ENCODE data around the gene VEPH1. TPM values are rescaled to one million over a fixed set of nuclear protein-coding genes. Genes with fewer than 3 reads are reported as not detected.
A peak's percentile ranks its signal among the peaks of the same experiment; 100 is the strongest.

Gene VEPH1
- total RNA-seq, 5 donors from 2014 or later (not counting 1 experiment from before 2014, with no cell fraction given) = 0.33 to 0.67 (median 0.35) TPM; not detected in 2

DNA sequence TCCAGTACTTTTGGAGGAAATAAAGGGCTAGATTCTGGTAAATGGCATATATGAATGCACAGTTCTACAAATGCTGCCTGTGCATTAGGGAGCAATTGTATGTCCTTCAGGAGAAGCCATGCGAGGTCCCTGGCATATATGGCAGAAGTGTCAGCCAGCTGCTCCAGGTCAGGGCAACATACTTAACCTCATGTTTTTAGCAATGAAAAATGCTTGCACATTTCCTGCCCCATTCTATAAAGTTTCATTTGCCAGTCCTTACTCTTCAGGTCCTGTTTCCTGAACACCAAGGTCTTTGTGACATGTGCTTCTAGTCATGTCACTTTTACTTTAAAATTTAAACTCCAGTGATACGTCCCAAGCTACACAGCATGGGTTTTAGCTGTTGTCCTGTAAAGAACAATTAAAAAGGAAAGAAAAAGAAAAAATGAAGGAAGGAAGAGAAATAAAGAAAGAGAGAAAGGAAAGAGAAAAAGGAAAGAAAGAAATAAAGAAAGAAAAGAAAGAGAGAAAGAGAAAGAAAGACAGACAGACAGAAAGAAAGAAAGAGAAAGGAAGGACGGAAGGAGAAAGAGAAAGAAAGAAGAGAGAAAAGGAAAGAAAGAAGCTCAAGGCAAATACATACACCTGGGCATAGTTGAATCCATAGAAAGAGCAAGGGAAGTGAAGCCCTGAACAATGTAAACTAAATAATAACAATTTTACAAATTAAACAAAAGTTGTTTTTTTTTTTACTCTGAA is 86.7 kb downstream of the VEPH1 start:
- DNase-seq = no peak
- no peak for ATAC-seq (replicated peaks in 1 of 4)
- Mint-ChIP-seq H3K4me3 (no peak overlapping the region), H3K27me3 (peaks cover 0 to 2% of the 10 kb centered on the region in 2 donors), H3K9me3 (peaks cover 0 to 6% (median 0%) of the 10 kb centered on the region in 3 donors), H3K27ac (no peak overlapping the region), H3K36me3 (no peaks in the 10 kb centered on the region), H3K4me1 (no peaks in the 10 kb centered on the region)
- Histone ChIP-seq H3K4me1 (ENCODE audit: control insufficient read depth in 1 of 2, extremely low read depth in 1 of 2, insufficient read depth in 2 of 2, low read length in 2 of 2) (no peaks in the 10 kb centered on the region), H3K27me3 (replicated peaks in 1 of 2; ENCODE audit: control insufficient read depth in 2 of 2, extremely low read depth in 1 of 2, insufficient read depth in 2 of 2, low read length in 1 of 2) (no peaks in the 10 kb centered on the region), H3K9me3 (no peaks in the 10 kb centered on the region), H3K36me3 (ENCODE audit: control insufficient read depth in 2 of 2, extremely low read depth in 1 of 2, insufficient read depth in 1 of 2, low read length in 1 of 2) (no peaks in the 10 kb centered on the region), H3K4me3 (ENCODE audit: control insufficient read depth in 1 of 2, extremely low read depth in 1 of 2, low read length in 1 of 2) (no peak overlapping the region), H3K27ac (ENCODE audit: low read length) (no peak overlapping the region)
- WGBS (ENCODE audit: insufficient coverage) = 75% methylated on average over 2 of the region's 3 CpGs
- POLR2A ChIA-PET = no interaction called here
- CTCF ChIA-PET = interaction anchor here in 1 of 2 donors (0.6 kb wide), 1 partner anchor 46 kb away, joined by 4 read pairs; no protein-coding TSS in a partner anchor

DNA sequence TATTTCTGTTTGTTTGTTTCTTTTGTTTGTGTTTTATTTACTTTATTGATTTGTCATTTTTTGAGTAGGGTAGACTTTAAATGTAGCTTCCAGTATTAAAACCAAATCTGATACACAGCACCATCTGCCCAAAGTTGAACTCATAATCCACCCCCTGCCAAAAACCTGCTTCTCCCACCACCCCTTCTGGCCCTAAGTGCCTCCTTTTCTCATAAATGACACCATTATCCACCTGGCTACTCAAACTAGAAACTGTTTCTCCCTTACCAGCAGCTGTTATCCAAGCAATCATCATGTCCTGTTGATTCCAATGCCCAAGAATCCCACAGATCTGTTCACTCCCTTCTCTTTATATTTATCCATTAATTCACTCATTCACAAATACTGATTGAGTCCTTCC is 88.4 kb downstream of the VEPH1 start:
- H3K36me3 ChIP-seq (ENCODE audit: control insufficient read depth in 2 of 2, extremely low read depth in 1 of 2, insufficient read depth in 1 of 2, low read length in 1 of 2) = no peaks in the 10 kb centered on the region
- ATAC-seq (replicated peaks in 1 of 4) (no peak), DNase-seq (no peak)
- ChIA-PET CTCF (no interaction called here), POLR2A (no interaction called here)
- no peaks in the 10 kb centered on the region for H3K27me3 ChIP-seq (replicated peaks in 1 of 2; ENCODE audit: control insufficient read depth in 2 of 2, extremely low read depth in 1 of 2, insufficient read depth in 2 of 2, low read length in 1 of 2)
- H3K4me1 ChIP-seq (ENCODE audit: control insufficient read depth in 1 of 2, extremely low read depth in 1 of 2, insufficient read depth in 2 of 2, low read length in 2 of 2) = no peaks in the 10 kb centered on the region
- no peaks in the 10 kb centered on the region for H3K36me3 Mint-ChIP-seq
- H3K4me1 Mint-ChIP-seq = no peaks in the 10 kb centered on the region
- no peak overlapping the region for H3K4me3 ChIP-seq (ENCODE audit: control insufficient read depth in 1 of 2, extremely low read depth in 1 of 2, low read length in 1 of 2)
- H3K9me3 Mint-ChIP-seq = peaks cover 0 to 6% (median 0%) of the 10 kb centered on the region in 3 donors
- no peak overlapping the region for H3K4me3 Mint-ChIP-seq
- H3K27ac Mint-ChIP-seq = no peak overlapping the region
- no peak overlapping the region for H3K27ac ChIP-seq (ENCODE audit: low read length)
- H3K9me3 ChIP-seq = no peaks in the 10 kb centered on the region
- peaks cover 0 to 2% of the 10 kb centered on the region in 2 donors for H3K27me3 Mint-ChIP-seq

DNA sequence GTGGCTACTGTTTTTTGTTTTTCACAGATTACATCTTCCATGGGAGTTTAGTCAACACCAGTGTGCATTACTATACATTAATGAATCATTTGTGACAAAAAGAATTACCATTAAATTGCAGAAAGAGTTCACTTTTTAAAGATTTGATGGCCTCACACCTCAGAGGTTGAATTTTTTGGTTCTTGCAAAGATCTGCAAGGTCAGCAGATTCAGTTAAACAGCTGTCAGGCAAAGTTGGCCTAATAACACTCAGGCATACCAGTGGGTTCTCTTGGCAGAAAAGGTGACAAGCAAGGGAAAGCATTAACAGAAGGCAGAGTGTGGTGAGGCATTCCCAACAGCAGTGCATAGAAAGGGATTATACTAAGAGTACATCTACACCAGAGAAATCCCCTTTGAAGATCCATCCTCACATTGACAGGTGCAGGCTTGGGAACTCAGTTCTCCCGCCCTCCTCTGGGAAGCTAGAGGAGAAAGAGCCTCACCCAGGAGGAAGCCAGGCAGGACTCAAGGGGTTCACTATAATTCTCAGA is 90.8 kb downstream of the VEPH1 start:
- Mint-ChIP-seq H3K27ac (no peak overlapping the region), H3K9me3 (no peaks in the 10 kb centered on the region), H3K4me1 (no peaks in the 10 kb centered on the region), H3K36me3 (no peaks in the 10 kb centered on the region), H3K27me3 (peaks cover 0 to 2% of the 10 kb centered on the region in 2 donors), H3K4me3 (no peak overlapping the region)
- Histone ChIP-seq H3K27ac (ENCODE audit: low read length) (no peak overlapping the region), H3K36me3 (ENCODE audit: control insufficient read depth in 2 of 2, extremely low read depth in 1 of 2, insufficient read depth in 1 of 2, low read length in 1 of 2) (no peaks in the 10 kb centered on the region), H3K4me3 (ENCODE audit: control insufficient read depth in 1 of 2, extremely low read depth in 1 of 2, low read length in 1 of 2) (no peak overlapping the region), H3K4me1 (ENCODE audit: control insufficient read depth in 1 of 2, extremely low read depth in 1 of 2, insufficient read depth in 2 of 2, low read length in 2 of 2) (no peaks in the 10 kb centered on the region), H3K9me3 (no peaks in the 10 kb centered on the region), H3K27me3 (replicated peaks in 1 of 2; ENCODE audit: control insufficient read depth in 2 of 2, extremely low read depth in 1 of 2, insufficient read depth in 2 of 2, low read length in 1 of 2) (no peaks in the 10 kb centered on the region)
- no CpG with 5 or more reads among the region's 1 CpG for WGBS (ENCODE audit: insufficient coverage)
- CTCF ChIA-PET = no interaction called here
- DNase-seq = no peak
- POLR2A ChIA-PET = no interaction called here
- no peak for ATAC-seq (replicated peaks in 1 of 4)

DNA sequence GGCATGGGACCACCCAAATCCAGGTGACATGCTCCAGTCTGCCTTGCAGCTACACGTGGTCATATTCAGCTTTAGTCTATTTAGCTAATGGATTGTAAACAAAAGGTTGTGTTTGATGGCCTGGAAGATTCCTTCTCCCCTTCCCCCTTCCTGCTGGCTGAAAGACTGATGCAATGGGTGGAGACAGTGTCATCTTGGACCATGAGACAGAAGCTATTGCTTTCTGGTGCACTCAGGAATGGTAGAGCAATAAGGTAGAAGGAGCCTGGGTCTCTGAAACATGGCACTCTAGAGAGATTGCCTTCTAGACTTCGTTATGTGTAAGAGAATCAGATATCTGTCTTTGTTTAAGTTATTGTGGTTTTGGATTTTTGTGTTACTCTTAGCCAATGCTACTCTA is 92.3 kb downstream of the VEPH1 start:
- DNase-seq = no peak

DNA sequence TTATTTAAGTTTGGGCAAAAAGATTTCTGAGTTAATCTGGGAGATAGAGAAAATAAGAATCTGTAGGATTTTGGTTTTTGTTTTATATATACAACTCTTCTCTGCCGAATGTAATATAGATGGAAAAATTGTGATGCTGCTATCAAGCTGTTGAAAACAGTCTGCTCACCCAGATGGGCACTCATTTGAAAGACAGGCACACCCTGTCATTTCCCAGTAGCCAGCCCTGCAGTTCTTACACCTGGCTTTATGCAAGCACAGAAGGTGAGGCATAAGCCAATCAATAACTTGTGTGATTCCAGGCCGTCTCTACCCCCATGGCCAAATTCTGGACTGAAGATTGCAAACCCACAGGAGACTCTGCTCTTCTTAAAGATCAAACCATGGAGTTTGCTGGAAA is 93.7 kb downstream of the VEPH1 start:
- no peak overlapping the region for H3K27ac Mint-ChIP-seq
- ATAC-seq (replicated peaks in 1 of 4) (no peak), DNase-seq (no peak)
- no peaks in the 10 kb centered on the region for H3K4me1 Mint-ChIP-seq
- no peak overlapping the region for H3K4me3 ChIP-seq (ENCODE audit: control insufficient read depth in 1 of 2, extremely low read depth in 1 of 2, low read length in 1 of 2)
- no peaks in the 10 kb centered on the region for H3K4me1 ChIP-seq (ENCODE audit: control insufficient read depth in 1 of 2, extremely low read depth in 1 of 2, insufficient read depth in 2 of 2, low read length in 2 of 2)
- WGBS (ENCODE audit: insufficient coverage) = 86% methylated on average over 1 of the region's 2 CpGs
- POLR2A ChIA-PET = no interaction called here
- H3K36me3 Mint-ChIP-seq = no peaks in the 10 kb centered on the region
- H3K9me3 ChIP-seq = no peaks in the 10 kb centered on the region
- no peaks in the 10 kb centered on the region for H3K36me3 ChIP-seq (ENCODE audit: control insufficient read depth in 2 of 2, extremely low read depth in 1 of 2, insufficient read depth in 1 of 2, low read length in 1 of 2)
- no peaks in the 10 kb centered on the region for H3K9me3 Mint-ChIP-seq
- H3K4me3 Mint-ChIP-seq = no peak overlapping the region
- no peak overlapping the region for H3K27ac ChIP-seq (ENCODE audit: low read length)
- peaks cover 4 to 5% of the 10 kb centered on the region in 2 donors for H3K27me3 Mint-ChIP-seq
- no peaks in the 10 kb centered on the region for H3K27me3 ChIP-seq (replicated peaks in 1 of 2; ENCODE audit: control insufficient read depth in 2 of 2, extremely low read depth in 1 of 2, insufficient read depth in 2 of 2, low read length in 1 of 2)
- CTCF ChIA-PET = no interaction called here

More for the DNA sequence above, 92.3 kb downstream of the VEPH1 start:
- Mint-ChIP-seq H3K9me3 (no peaks in the 10 kb centered on the region), H3K27ac (no peak overlapping the region), H3K36me3 (no peaks in the 10 kb centered on the region), H3K4me1 (no peaks in the 10 kb centered on the region), H3K4me3 (no peak overlapping the region), H3K27me3 (peaks cover 0 to 2% of the 10 kb centered on the region in 2 donors)
- H3K9me3 ChIP-seq = no peaks in the 10 kb centered on the region
- CTCF ChIA-PET = no interaction called here
- no peak overlapping the region for H3K27ac ChIP-seq (ENCODE audit: low read length)
- no peaks in the 10 kb centered on the region for H3K36me3 ChIP-seq (ENCODE audit: control insufficient read depth in 2 of 2, extremely low read depth in 1 of 2, insufficient read depth in 1 of 2, low read length in 1 of 2)
- no peaks in the 10 kb centered on the region for H3K27me3 ChIP-seq (replicated peaks in 1 of 2; ENCODE audit: control insufficient read depth in 2 of 2, extremely low read depth in 1 of 2, insufficient read depth in 2 of 2, low read length in 1 of 2)
- no CpG with 5 or more reads among the region's 2 CpGs for WGBS (ENCODE audit: insufficient coverage)
- no peak for ATAC-seq (replicated peaks in 1 of 4)
- H3K4me3 ChIP-seq (ENCODE audit: control insufficient read depth in 1 of 2, extremely low read depth in 1 of 2, low read length in 1 of 2) = no peak overlapping the region
- POLR2A ChIA-PET = no interaction called here
- no peaks in the 10 kb centered on the region for H3K4me1 ChIP-seq (ENCODE audit: control insufficient read depth in 1 of 2, extremely low read depth in 1 of 2, insufficient read depth in 2 of 2, low read length in 2 of 2)

DNA sequence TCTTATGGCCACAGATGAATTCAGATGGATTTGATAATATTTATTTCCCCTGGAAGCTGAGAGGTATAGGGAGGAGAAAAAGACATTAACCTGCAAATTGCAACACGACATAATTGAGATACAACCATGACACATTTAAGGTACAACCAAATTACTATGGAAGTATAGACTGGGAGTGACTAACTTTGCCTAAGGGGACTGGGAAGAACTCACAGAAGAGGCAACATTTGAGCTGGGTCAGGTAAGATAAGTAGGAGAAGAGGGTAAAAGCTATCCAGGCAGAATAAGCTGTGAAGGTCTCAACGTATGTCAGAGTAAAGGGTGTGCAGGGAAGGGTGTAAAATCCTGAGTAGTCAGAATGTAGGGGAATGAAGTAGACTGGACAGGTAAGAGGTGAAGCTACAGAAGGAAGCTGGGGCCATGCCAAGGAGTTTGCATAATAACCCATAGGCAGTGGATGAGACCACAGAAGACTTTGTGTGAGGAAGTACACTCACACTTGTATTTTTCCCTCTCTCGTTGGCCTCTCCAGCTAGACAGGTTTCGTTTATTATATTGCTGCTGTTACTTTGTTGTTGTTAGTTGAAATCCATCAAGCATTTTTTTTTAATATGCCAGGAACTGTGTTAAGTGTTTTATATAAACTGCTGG is 94.6 kb downstream of the VEPH1 start:
- ATAC-seq (replicated peaks in 1 of 4) = peak in 1 of 4 experiments; percentile 15
- no peaks in the 10 kb centered on the region for H3K36me3 Mint-ChIP-seq

More for the DNA sequence above, 94.6 kb downstream of the VEPH1 start:
- H3K9me3 Mint-ChIP-seq = no peaks in the 10 kb centered on the region
- H3K27ac ChIP-seq (ENCODE audit: low read length) = no peak overlapping the region
- no peaks in the 10 kb centered on the region for H3K4me1 ChIP-seq (ENCODE audit: control insufficient read depth in 1 of 2, extremely low read depth in 1 of 2, insufficient read depth in 2 of 2, low read length in 2 of 2)
- ChIA-PET POLR2A (no interaction called here), CTCF (no interaction called here)
- no peak overlapping the region for H3K27ac Mint-ChIP-seq
- no peak for DNase-seq
- no peak overlapping the region for H3K4me3 ChIP-seq (ENCODE audit: control insufficient read depth in 1 of 2, extremely low read depth in 1 of 2, low read length in 1 of 2)
- no peaks in the 10 kb centered on the region for H3K36me3 ChIP-seq (ENCODE audit: control insufficient read depth in 2 of 2, extremely low read depth in 1 of 2, insufficient read depth in 1 of 2, low read length in 1 of 2)
- H3K9me3 ChIP-seq = no peaks in the 10 kb centered on the region
- WGBS (ENCODE audit: insufficient coverage) = 55% methylated on average over 1 of the region's 4 CpGs
- no peak overlapping the region for H3K4me3 Mint-ChIP-seq
- no peaks in the 10 kb centered on the region for H3K27me3 ChIP-seq (replicated peaks in 1 of 2; ENCODE audit: control insufficient read depth in 2 of 2, extremely low read depth in 1 of 2, insufficient read depth in 2 of 2, low read length in 1 of 2)
- H3K27me3 Mint-ChIP-seq = peaks cover 4 to 9% of the 10 kb centered on the region in 2 donors
- no peaks in the 10 kb centered on the region for H3K4me1 Mint-ChIP-seq
